Astrocyte (in vitro differentiated cells and primary cell): Measurements from ENCODE around the gene ARL2BP.

Experiments
- EZH2 ChIP-seq: IDR thresholded peaks from 2 replicates; pipeline ENCODE4 v1.6.1; 2012; ENCODE audit warnings: mild to moderate bottlenecking, low read length, inconsistent platforms; ENCODE audit not compliant: insufficient read depth
- TF ChIP-seq, protein P1 (sequence below): IDR thresholded peaks from 2 replicates; pipeline ENCODE4 v1.5.1; 2011; ENCODE audit warnings: low read depth, mild to moderate bottlenecking, inconsistent platforms, low read length, moderate library complexity; ENCODE audit not compliant: insufficient read depth

DNA sequence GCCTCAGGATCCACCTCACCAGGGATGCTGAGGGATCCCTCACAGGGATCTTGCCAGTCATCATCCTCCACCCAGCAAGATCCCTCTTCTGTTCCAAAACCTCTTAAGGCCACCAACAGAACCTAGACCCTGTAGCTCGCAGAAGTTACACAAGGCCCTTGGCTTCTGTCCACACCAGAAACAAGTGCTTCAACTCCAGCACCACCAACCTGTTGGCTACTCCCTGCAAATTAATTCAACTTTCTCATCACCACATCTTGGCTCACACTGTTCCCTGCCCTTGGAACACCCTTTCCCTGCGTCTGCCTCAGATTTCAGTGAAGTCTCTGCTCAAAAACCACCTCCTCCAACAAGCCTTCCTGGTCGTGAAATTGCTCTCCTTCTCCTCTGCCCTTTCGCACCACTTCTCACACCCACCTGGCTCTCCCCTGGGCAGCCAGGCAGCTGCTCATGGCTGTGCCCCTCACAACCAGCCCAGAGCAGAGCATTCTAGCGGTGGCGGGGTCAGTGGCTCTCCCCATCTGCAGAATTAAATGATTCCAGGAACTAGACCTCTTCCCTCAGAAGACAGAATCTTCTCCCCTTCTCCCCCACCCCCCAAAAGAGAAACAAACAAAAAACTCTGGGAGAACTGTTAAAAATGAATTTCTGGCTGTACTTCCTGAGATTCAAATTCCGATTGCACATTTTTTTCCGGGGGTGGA, 37.6 kb downstream of the ARL2BP start:
- TF ChIP-seq, protein P1, sequence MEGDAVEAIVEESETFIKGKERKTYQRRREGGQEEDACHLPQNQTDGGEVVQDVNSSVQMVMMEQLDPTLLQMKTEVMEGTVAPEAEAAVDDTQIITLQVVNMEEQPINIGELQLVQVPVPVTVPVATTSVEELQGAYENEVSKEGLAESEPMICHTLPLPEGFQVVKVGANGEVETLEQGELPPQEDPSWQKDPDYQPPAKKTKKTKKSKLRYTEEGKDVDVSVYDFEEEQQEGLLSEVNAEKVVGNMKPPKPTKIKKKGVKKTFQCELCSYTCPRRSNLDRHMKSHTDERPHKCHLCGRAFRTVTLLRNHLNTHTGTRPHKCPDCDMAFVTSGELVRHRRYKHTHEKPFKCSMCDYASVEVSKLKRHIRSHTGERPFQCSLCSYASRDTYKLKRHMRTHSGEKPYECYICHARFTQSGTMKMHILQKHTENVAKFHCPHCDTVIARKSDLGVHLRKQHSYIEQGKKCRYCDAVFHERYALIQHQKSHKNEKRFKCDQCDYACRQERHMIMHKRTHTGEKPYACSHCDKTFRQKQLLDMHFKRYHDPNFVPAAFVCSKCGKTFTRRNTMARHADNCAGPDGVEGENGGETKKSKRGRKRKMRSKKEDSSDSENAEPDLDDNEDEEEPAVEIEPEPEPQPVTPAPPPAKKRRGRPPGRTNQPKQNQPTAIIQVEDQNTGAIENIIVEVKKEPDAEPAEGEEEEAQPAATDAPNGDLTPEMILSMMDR = no peak
- no peak for TF ChIP-seq EZH2
